H1 (cell line): ENCODE results near the gene TEK. TPM values are rescaled to one million over a fixed set of nuclear protein-coding genes. Genes with fewer than 3 reads are reported as not detected.

Source experiments
- BCL11A ChIP-seq, 2 experiments: IDR thresholded peaks; one replicate each; pipeline ENCODE4 v1.6.1; 2011; ENCODE audit warnings: low read depth in 2 of 2, low read length in 2 of 2, mild to moderate bottlenecking in 2 of 2
- EP300 ChIP-seq, 2 experiments: IDR thresholded peaks; 1 replicate in 1 of 2; 2 replicates in 1 of 2; pipeline ENCODE4 v1.6.1; 2011 to 2012; ENCODE audit warnings: low read depth in 2 of 2, low read length in 2 of 2, mild to moderate bottlenecking in 2 of 2, borderline replicate concordance in 1 of 2, inconsistent platforms in 1 of 2, moderate library complexity in 1 of 2
- FOSL1 ChIP-seq: IDR thresholded peaks from 2 replicates; pipeline ENCODE4 v1.6.1; 2011; ENCODE audit warnings: mild to moderate bottlenecking, low read depth, low read length, moderate library complexity; ENCODE audit not compliant: insufficient read depth
- RNF2 ChIP-seq: fragments of 200-900, 300-1000 bp; sonication (generic); IDR thresholded peaks from 2 replicates; pipeline ENCODE4 v1.7.1; 2016; ENCODE audit warnings: borderline replicate concordance, low read depth, mild to moderate bottlenecking, antibody characterized with exemption, low read length; ENCODE audit not compliant: poor library complexity, severe bottlenecking; ENCODE audit errors: missing control alignments
- RXRA ChIP-seq: IDR thresholded peaks from 2 replicates; pipeline ENCODE4 v1.6.1; 2011; ENCODE audit warnings: low read depth, mild to moderate bottlenecking, low read length, moderate library complexity; ENCODE audit not compliant: insufficient read depth
- SIX5 ChIP-seq: IDR thresholded peaks from 2 replicates; pipeline ENCODE4 v1.6.1; 2011; ENCODE audit warnings: mild to moderate bottlenecking, low read depth, low read length
- polyA plus RNA-seq, 7 experiments: library from polyadenylated mRNA; depleted of rRNA in 3 of 7; stranded (reverse) in 5 of 7; unstranded in 2 of 7; fragments of >200 nt in 5 of 7; fragments of 200-250 nt in 2 of 7; gene quantifications; 1 replicate in 5 of 7; 2 replicates in 1 of 7; 4 replicates in 1 of 7; pipeline versions ENCODE4 v1.2.1 to v1.2.3, GENCODE V29; 2011 to 2013; ENCODE audit warnings: missing spikeins in 2 of 7, mixed read lengths in 2 of 7
- total RNA-seq: library from RNA; stranded (reverse); fragmentation: NEBNext Ultra II Directional; extraction: Animal tissue kit (Norgen Biotek cat#: 25700); gene quantifications from 2 replicates; pipeline ENCODE4 v1.2.1, GENCODE V29; 2021
- TF ChIP-seq, protein P1 (sequence below): fragments of 300-600 bp; sonication (generic); IDR thresholded peaks from 2 replicates; pipeline ENCODE4 v1.7.1; 2012; ENCODE audit warnings: low read length, moderate library complexity, mild to moderate bottlenecking, inconsistent platforms; ENCODE audit not compliant: insufficient replicate concordance

TEK gene
- total and polyA plus RNA-seq, 2 of the 8 experiments (the other 6 are each of a cell fraction or from before 2014, with no cell fraction given), result 11.0 to 35.8 TPM

DNA sequence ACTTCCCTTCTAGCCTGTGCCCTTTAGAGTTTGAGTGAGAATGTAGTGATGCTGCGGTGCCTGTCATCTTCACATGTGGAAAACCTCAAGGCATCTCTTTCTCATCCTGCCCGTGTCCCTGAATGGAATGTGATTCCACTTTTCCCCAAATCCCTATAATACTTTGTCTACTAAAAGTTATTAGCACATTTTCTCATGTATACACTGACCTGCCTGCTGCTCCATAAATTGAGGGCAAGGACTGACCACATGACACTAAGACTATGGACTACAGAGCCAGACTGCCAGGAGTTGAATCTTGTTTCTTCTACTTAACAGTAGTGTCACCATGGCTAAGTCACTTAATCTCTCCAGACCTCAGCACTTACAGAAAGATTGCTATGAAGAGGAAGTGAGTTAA lies 93.0 kb downstream of the TEK start (continued):
- TF ChIP-seq, protein P1, sequence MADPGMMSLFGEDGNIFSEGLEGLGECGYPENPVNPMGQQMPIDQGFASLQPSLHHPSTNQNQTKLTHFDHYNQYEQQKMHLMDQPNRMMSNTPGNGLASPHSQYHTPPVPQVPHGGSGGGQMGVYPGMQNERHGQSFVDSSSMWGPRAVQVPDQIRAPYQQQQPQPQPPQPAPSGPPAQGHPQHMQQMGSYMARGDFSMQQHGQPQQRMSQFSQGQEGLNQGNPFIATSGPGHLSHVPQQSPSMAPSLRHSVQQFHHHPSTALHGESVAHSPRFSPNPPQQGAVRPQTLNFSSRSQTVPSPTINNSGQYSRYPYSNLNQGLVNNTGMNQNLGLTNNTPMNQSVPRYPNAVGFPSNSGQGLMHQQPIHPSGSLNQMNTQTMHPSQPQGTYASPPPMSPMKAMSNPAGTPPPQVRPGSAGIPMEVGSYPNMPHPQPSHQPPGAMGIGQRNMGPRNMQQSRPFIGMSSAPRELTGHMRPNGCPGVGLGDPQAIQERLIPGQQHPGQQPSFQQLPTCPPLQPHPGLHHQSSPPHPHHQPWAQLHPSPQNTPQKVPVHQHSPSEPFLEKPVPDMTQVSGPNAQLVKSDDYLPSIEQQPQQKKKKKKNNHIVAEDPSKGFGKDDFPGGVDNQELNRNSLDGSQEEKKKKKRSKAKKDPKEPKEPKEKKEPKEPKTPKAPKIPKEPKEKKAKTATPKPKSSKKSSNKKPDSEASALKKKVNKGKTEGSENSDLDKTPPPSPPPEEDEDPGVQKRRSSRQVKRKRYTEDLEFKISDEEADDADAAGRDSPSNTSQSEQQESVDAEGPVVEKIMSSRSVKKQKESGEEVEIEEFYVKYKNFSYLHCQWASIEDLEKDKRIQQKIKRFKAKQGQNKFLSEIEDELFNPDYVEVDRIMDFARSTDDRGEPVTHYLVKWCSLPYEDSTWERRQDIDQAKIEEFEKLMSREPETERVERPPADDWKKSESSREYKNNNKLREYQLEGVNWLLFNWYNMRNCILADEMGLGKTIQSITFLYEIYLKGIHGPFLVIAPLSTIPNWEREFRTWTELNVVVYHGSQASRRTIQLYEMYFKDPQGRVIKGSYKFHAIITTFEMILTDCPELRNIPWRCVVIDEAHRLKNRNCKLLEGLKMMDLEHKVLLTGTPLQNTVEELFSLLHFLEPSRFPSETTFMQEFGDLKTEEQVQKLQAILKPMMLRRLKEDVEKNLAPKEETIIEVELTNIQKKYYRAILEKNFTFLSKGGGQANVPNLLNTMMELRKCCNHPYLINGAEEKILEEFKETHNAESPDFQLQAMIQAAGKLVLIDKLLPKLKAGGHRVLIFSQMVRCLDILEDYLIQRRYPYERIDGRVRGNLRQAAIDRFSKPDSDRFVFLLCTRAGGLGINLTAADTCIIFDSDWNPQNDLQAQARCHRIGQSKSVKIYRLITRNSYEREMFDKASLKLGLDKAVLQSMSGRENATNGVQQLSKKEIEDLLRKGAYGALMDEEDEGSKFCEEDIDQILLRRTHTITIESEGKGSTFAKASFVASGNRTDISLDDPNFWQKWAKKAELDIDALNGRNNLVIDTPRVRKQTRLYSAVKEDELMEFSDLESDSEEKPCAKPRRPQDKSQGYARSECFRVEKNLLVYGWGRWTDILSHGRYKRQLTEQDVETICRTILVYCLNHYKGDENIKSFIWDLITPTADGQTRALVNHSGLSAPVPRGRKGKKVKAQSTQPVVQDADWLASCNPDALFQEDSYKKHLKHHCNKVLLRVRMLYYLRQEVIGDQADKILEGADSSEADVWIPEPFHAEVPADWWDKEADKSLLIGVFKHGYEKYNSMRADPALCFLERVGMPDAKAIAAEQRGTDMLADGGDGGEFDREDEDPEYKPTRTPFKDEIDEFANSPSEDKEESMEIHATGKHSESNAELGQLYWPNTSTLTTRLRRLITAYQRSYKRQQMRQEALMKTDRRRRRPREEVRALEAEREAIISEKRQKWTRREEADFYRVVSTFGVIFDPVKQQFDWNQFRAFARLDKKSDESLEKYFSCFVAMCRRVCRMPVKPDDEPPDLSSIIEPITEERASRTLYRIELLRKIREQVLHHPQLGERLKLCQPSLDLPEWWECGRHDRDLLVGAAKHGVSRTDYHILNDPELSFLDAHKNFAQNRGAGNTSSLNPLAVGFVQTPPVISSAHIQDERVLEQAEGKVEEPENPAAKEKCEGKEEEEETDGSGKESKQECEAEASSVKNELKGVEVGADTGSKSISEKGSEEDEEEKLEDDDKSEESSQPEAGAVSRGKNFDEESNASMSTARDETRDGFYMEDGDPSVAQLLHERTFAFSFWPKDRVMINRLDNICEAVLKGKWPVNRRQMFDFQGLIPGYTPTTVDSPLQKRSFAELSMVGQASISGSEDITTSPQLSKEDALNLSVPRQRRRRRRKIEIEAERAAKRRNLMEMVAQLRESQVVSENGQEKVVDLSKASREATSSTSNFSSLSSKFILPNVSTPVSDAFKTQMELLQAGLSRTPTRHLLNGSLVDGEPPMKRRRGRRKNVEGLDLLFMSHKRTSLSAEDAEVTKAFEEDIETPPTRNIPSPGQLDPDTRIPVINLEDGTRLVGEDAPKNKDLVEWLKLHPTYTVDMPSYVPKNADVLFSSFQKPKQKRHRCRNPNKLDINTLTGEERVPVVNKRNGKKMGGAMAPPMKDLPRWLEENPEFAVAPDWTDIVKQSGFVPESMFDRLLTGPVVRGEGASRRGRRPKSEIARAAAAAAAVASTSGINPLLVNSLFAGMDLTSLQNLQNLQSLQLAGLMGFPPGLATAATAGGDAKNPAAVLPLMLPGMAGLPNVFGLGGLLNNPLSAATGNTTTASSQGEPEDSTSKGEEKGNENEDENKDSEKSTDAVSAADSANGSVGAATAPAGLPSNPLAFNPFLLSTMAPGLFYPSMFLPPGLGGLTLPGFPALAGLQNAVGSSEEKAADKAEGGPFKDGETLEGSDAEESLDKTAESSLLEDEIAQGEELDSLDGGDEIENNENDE, result no peak
- TF ChIP-seq SIX5 (no peak), FOSL1 (no peak), RNF2 (no peak), BCL11A (IDR thresholded peaks at IDR 0.05; ENCODE audit: low read depth in 2 of 2, low read length in 2 of 2) (no peak), RXRA (no peak), EP300 (IDR thresholded peaks at IDR 0.05; ENCODE audit: borderline replicate concordance in 1 of 2, low read depth in 2 of 2, low read length in 2 of 2) (no peak)
